PC-3 (cell line): ENCODE measurements around the gene SLC25A24. TPM values are rescaled to one million over a fixed set of nuclear protein-coding genes. Genes with fewer than 3 reads are reported as not detected.

Experiments used
- ATAC-seq: fragments of 200-7000 bp; cut with Tn5 transposase; 2 replicates; pipeline ENCODE4 v1.9.1; 2020; ENCODE audit warnings: mild to moderate bottlenecking, moderate library complexity
- BruUV-seq: library from RNA; stranded (reverse); fragments of 400-500 nt; replicated peaks from 2 replicates; lab custom pipeline; 2021; lab: Mats Ljungman, UMichigan
- CTCF ChIA-PET: fragments of 300-600 bp; sonication (Branson Sonifier 250); formaldehyde crosslinking; loops from one replicate; lab custom pipeline; 2022; ENCODE audit warnings: antibody characterized with exemption; lab: Charles Lee
- POLR2A ChIA-PET: fragments of 300-600 bp; sonication (Branson Sonifier 250); formaldehyde crosslinking; loops from one replicate; lab custom pipeline; 2022; ENCODE audit warnings: antibody characterized with exemption; ENCODE audit not compliant: unreplicated experiment; lab: Charles Lee
- DNase-seq: peaks from one replicate; pipeline ENCODE4 v3.0.0-alpha.2; 2015
- H2AFZ ChIP-seq: fragments of 300-600 bp; sonication (generic); 2 replicates; pipeline ENCODE4 v1.6.0; 2016; ENCODE audit warnings: antibody characterized with exemption, low read length
- H3F3A ChIP-seq: fragments of 300-600 bp; sonication (generic); one replicate; pipeline ENCODE4 v1.6.0; 2017; ENCODE audit warnings: antibody characterized with exemption, low read length, control low read depth, mild to moderate bottlenecking; ENCODE audit not compliant: unreplicated experiment
- H3K27ac ChIP-seq: fragments of 300-600 bp; sonication (generic); 2 replicates; pipeline ENCODE4 v1.5.1; 2016; ENCODE audit warnings: mild to moderate bottlenecking, low read length
- H3K27me3 ChIP-seq: fragments of 300-600 bp; sonication (generic); 2 replicates; pipeline ENCODE4 v1.6.1; 2016; ENCODE audit warnings: low read length, mixed read lengths
- H3K36me3 ChIP-seq: fragments of 300-600 bp; sonication (generic); 2 replicates; pipeline ENCODE4 v1.6.1; 2016; ENCODE audit warnings: low read depth, mixed run types, low read length, mixed read lengths
- H3K4me1 ChIP-seq: fragments of 300-600 bp; sonication (generic); 2 replicates; pipeline ENCODE4 v1.5.1; 2016; ENCODE audit warnings: low read length; ENCODE audit not compliant: insufficient read depth
- H3K4me2 ChIP-seq: fragments of 300-600 bp; sonication (generic); 2 replicates; pipeline ENCODE4 v1.6.0; 2016; ENCODE audit warnings: low read length
- H3K4me3 ChIP-seq: fragments of 300-600 bp; sonication (generic); 2 replicates; pipeline ENCODE4 v1.5.1; 2016; ENCODE audit warnings: mild to moderate bottlenecking, low read length, mixed read lengths
- H3K79me2 ChIP-seq: fragments of 300-600 bp; sonication (generic); 2 replicates; pipeline ENCODE4 v1.6.1; 2017; ENCODE audit warnings: low read length, mixed read lengths
- H3K9ac ChIP-seq: fragments of 300-600 bp; sonication (generic); 2 replicates; pipeline ENCODE4 v1.6.0; 2016; ENCODE audit warnings: mild to moderate bottlenecking, low read length
- H3K9me2 ChIP-seq: fragments of 300-600 bp; sonication (generic); replicated peaks from 2 replicates; pipeline ENCODE4 v1.6.1; 2016; ENCODE audit warnings: mixed run types, low read length, mixed read lengths
- H3K9me3 ChIP-seq: fragments of 300-600 bp; sonication (generic); 2 replicates; pipeline ENCODE4 v1.6.1; 2016; ENCODE audit warnings: low read length, mixed read lengths
- H4K20me1 ChIP-seq: fragments of 300-600 bp; sonication (generic); 2 replicates; pipeline ENCODE4 v1.6.1; 2016; ENCODE audit warnings: low read length, mixed read lengths
- CTCF ChIP-seq: fragments of 300-600 bp; sonication (generic); conservative IDR thresholded peaks from 2 replicates; pipeline ENCODE4 v1.5.1; 2017; ENCODE audit warnings: antibody characterized with exemption, low read depth, mild to moderate bottlenecking, low read length
- EZH2 ChIP-seq: fragments of 300-600 bp; sonication (generic); IDR thresholded peaks from one replicate; pipeline ENCODE4 v1.6.1; 2017; ENCODE audit warnings: antibody characterized with exemption, mild to moderate bottlenecking, low read length; ENCODE audit not compliant: unreplicated experiment
- EZH2phosphoT487 ChIP-seq: fragments of 300-600 bp; sonication (generic); IDR thresholded peaks from 2 replicates; pipeline ENCODE4 v1.6.1; 2018; ENCODE audit warnings: mild to moderate bottlenecking, antibody characterized with exemption, low read length, borderline replicate concordance
- intact Hi-C: fragments of 100-400 bp; cut with micrococcal nuclease; formaldehyde crosslinking; loops from 2 replicates; pipeline ENCODE4 v1.9.0; 2023
- total RNA-seq: library from RNA; depleted of rRNA; stranded (reverse); fragments of >200 nt; gene quantifications from 2 replicates; pipeline ENCODE4 v1.2.3, GENCODE V29; 2014

Gene SLC25A24
- total RNA-seq, 1 experiment from 2014 or later = 30.3 TPM

- Histone ChIP-seq H3K4me3 (no peak overlapping the region), H3K4me1 (peaks cover 14% of the 10 kb centered on the region), H3K9me3 (no peaks in the 10 kb centered on the region), H3K79me2 (peaks cover 90% of the 10 kb centered on the region), H3K9ac (no peak overlapping the region), H3F3A (no peaks in the 10 kb centered on the region), H3K4me2 (no peak overlapping the region), H2AFZ (no peak overlapping the region), H3K27ac (no peak overlapping the region), H4K20me1 (peaks cover 4% of the 10 kb centered on the region), H3K27me3 (no peaks in the 10 kb centered on the region), H3K36me3 (peaks cover 45% of the 10 kb centered on the region), H3K9me2 (no peaks in the 10 kb centered on the region)
- intact Hi-C loops = loop anchor here (10.0 kb wide), 1 partner anchor 49 kb away; no protein-coding TSS in a partner anchor
- no TSS peak for BruUV-seq
- TF ChIP-seq EZH2 (no peak), CTCF (no peak), EZH2phosphoT487 (no peak)
- ATAC-seq = no peak
- ChIA-PET POLR2A (no interaction called here), CTCF (no interaction called here)
- no peak for DNase-seq
Observed at GRCh38 chr1:108194051-108194450, 6.1 kb downstream of the SLC25A24 start.

- Histone ChIP-seq H3K9me2 (no peaks in the 10 kb centered on the region), H3K36me3 (peaks cover 52% of the 10 kb centered on the region), H3K79me2 (peaks cover 90% of the 10 kb centered on the region), H2AFZ (no peak overlapping the region), H3K4me3 (no peak overlapping the region), H3K4me1 (peaks cover 7% of the 10 kb centered on the region; the same call in 1 of the 2 replicates), H3F3A (no peaks in the 10 kb centered on the region), H3K9me3 (no peaks in the 10 kb centered on the region), H3K27me3 (no peaks in the 10 kb centered on the region), H3K4me2 (no peak overlapping the region), H3K27ac (no peak overlapping the region), H4K20me1 (no peaks in the 10 kb centered on the region), H3K9ac (no peak overlapping the region)
- CTCF ChIA-PET = no interaction called here
- ATAC-seq = no peak
- TF ChIP-seq EZH2 (no peak), EZH2phosphoT487 (no peak), CTCF (no peak)
- POLR2A ChIA-PET = no interaction called here
- DNase-seq = no peak
- intact Hi-C loops = loop anchor here (10.0 kb wide), 1 partner anchor 49 kb away; no protein-coding TSS in a partner anchor
- BruUV-seq = no TSS peak
Observed at GRCh38 chr1:108193333-108193732, 6.8 kb downstream of the SLC25A24 start.

- Histone ChIP-seq H3K36me3 (peaks cover 50% of the 10 kb centered on the region), H3K9ac (no peak overlapping the region), H3K9me3 (no peaks in the 10 kb centered on the region), H3K27me3 (no peaks in the 10 kb centered on the region), H3K27ac (no peak overlapping the region), H3K79me2 (peaks cover 89% of the 10 kb centered on the region), H4K20me1 (no peaks in the 10 kb centered on the region), H3K9me2 (no peaks in the 10 kb centered on the region), H3K4me2 (no peak overlapping the region), H3K4me3 (no peak overlapping the region), H3F3A (no peaks in the 10 kb centered on the region), H2AFZ (no peak overlapping the region), H3K4me1 (no peaks in the 10 kb centered on the region)
- ATAC-seq = no peak
- no TSS peak for BruUV-seq
- CTCF ChIA-PET = no interaction called here
- TF ChIP-seq CTCF (no peak), EZH2phosphoT487 (no peak), EZH2 (no peak)
- POLR2A ChIA-PET = no interaction called here
- DNase-seq = no peak
- intact Hi-C loops = loop anchor here (10.0 kb wide), 1 partner anchor 48 kb away; no protein-coding TSS in a partner anchor
Observed at GRCh38 chr1:108192581-108192980, 7.6 kb downstream of the SLC25A24 start.
